ENCODE measurements around the gene FITM1. TPM values are rescaled to one million over a fixed set of nuclear protein-coding genes. Genes with fewer than 3 reads are reported as not detected.

The FITM1 gene
- total RNA-seq, 2 donors from 2014 or later: 2.0 TPM; not detected in 1

DNA sequence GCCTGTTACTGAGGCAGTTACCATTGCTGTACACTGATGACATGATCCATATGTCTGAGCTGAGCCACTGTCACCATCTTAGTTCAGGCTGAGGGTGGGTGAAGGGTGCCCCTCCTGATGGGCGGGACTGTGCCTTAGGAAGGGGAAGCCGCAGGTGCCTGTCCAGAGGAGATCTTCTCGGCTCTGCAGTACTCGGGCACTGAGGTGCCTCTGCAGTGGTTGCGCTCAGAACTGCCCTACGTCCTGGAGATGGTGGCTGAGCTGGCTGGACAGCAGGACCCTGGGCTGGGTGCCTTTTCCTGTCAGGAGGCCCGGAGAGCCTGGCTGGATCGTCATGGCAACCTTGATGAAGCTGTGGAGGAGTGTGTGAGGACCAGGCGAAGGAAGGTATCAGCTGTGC is 20.5 kb downstream of the FITM1 start:
- intact Hi-C loops (cut with DNase I): no loop called here

DNA sequence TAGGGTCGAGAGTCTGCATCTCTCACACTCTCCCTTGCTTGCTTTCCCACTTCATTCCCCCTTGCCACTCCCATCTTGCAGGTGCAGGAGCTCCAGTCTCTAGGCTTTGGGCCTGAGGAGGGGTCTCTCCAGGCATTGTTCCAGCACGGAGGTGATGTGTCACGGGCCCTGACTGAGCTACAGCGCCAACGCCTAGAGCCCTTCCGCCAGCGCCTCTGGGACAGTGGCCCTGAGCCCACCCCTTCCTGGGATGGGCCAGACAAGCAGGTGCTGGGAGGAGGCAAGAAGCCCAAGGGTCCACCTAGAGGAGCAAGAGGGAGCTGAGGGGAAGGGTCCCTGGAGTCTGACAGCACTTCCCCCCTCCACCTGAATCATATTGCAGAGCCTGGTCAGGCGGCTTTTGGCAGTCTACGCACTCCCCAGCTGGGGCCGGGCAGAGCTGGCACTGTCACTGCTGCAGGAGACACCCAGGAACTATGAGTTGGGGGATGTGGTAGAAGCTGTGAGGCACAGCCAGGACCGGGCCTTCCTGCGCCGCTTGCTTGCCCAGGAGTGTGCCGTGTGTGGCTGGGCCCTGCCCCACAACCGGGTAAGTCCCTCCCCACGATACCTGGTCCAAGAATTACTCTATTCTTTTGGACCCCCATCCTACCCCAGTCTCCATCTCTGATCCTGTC is 21.1 kb downstream of the FITM1 start:
- peaks cover 3 to 30% of the 10 kb centered on the region in 2 donors for H3K36me3 ChIP-seq
- H3K9me3 ChIP-seq: no peaks in the 10 kb centered on the region
- TF ChIP-seq POLR2AphosphoS5 (IDR thresholded peaks at IDR 0.05): no peak
- H3K27me3 ChIP-seq (replicated peaks; ENCODE audit: insufficient read depth): no peaks in the 10 kb centered on the region
- 97% methylated on average over 16 of the region's 16 CpGs for WGBS
- H3K4me3 ChIP-seq: no peak overlapping the region
- intact Hi-C loops (cut with DNase I): no loop called here
- no peak for DNase-seq (ENCODE audit: low spot score)
- H3K4me1 ChIP-seq (replicated peaks): peaks cover 6% of the 10 kb centered on the region
- no peak overlapping the region for H3K27ac ChIP-seq

More for the DNA sequence above, 20.5 kb downstream of the FITM1 start:
- DNase-seq (ENCODE audit: low spot score): no peak
- no peaks in the 10 kb centered on the region for H3K27me3 ChIP-seq (replicated peaks; ENCODE audit: insufficient read depth)
- peaks cover 3 to 30% of the 10 kb centered on the region in 2 donors for H3K36me3 ChIP-seq
- H3K9me3 ChIP-seq: no peaks in the 10 kb centered on the region
- no peak overlapping the region for H3K27ac ChIP-seq
- TF ChIP-seq POLR2AphosphoS5 (IDR thresholded peaks at IDR 0.05) (no peak), CTCF (IDR thresholded peaks at IDR 0.05) (no peak), POLR2A (IDR thresholded peaks at IDR 0.05) (no peak)
- H3K4me1 ChIP-seq (replicated peaks): peaks cover 6% of the 10 kb centered on the region
- no peak overlapping the region for H3K4me3 ChIP-seq
- 87% methylated on average over 9 of the region's 9 CpGs for WGBS

- Histone ChIP-seq H3K4me3 (no peak overlapping the region), H3K4me1 (replicated peaks) (no peaks in the 10 kb centered on the region), H3K27ac (no peak overlapping the region), H3K27me3 (replicated peaks; ENCODE audit: insufficient read depth) (no peaks in the 10 kb centered on the region), H3K9me3 (no peaks in the 10 kb centered on the region), H3K36me3 (peaks cover 7 to 35% of the 10 kb centered on the region in 2 donors)
- no peak for DNase-seq (ENCODE audit: low spot score)
- TF ChIP-seq CTCF (IDR thresholded peaks at IDR 0.05): no peak
- TF ChIP-seq POLR2A (IDR thresholded peaks at IDR 0.05): no peak
- WGBS: 95% methylated on average over 10 of the region's 10 CpGs
- intact Hi-C loops (cut with DNase I): no loop called here
Measured at GRCh38 chr14:24155100-24155499, 24.6 kb downstream of the FITM1 start.

DNA sequence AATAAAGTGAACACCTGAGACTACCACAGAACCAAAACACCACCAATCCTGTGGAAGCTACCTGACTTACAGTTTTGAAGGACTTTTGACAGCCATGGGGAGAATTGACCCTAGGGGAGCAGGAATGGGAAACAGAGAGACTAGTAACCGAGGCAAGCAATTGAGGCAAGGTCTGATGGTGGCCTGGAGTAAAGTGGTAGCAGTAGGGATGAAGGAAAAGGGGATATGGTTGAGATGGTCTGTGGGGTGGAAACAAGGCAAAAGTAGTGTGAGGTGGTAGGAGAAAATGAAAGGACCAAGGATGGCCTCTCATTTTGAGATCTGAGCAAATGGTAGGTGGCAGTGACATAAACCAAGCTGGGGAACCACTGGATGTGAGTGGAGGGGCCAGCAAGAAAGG is 26.4 kb downstream of the FITM1 start:
- Histone ChIP-seq H3K4me3 (no peak overlapping the region), H3K27me3 (replicated peaks; ENCODE audit: insufficient read depth) (no peaks in the 10 kb centered on the region), H3K4me1 (replicated peaks) (no peaks in the 10 kb centered on the region), H3K9me3 (no peaks in the 10 kb centered on the region), H3K27ac (no peak overlapping the region), H3K36me3 (peaks cover 4 to 20% of the 10 kb centered on the region in 2 donors)
- intact Hi-C loops (cut with DNase I): no loop called here
- TF ChIP-seq CTCF (IDR thresholded peaks at IDR 0.05) (no peak), POLR2A (IDR thresholded peaks at IDR 0.05) (no peak), POLR2AphosphoS5 (IDR thresholded peaks at IDR 0.05) (no peak)
- DNase-seq (ENCODE audit: low spot score): no peak
- 100% methylated on average over 1 of the region's 1 CpG for WGBS

DNA sequence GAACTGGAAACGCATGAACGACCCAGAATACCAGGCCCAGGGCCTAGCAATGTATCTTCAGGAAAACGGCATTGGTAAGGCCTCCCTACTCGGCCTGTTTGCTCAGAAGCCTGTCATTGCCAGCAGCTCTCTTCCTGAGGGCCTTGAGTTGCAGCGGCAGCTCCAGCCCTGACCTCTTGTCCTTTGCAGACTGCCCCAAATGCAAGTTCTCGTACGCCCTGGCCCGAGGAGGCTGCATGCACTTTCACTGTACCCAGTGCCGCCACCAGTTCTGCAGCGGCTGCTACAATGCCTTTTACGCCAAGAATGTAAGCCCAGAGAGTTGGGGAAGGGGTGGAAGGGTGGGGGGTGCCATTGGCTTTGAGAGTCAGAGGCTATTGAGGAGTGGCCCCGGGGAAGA is 26.9 kb downstream of the FITM1 start:
- Histone ChIP-seq H3K27me3 (replicated peaks; ENCODE audit: insufficient read depth) (no peaks in the 10 kb centered on the region), H3K4me1 (replicated peaks) (peaks cover 3% of the 10 kb centered on the region), H3K36me3 (peaks cover 4 to 17% of the 10 kb centered on the region in 2 donors), H3K9me3 (no peaks in the 10 kb centered on the region), H3K4me3 (no peak overlapping the region), H3K27ac (no peak overlapping the region)
- intact Hi-C loops (cut with DNase I): no loop called here
- no peak for DNase-seq (ENCODE audit: low spot score)
- WGBS: 90% methylated on average over 12 of the region's 12 CpGs
- no peak for TF ChIP-seq CTCF (IDR thresholded peaks at IDR 0.05)
- no peak for TF ChIP-seq POLR2AphosphoS5 (IDR thresholded peaks at IDR 0.05)
- TF ChIP-seq POLR2A (IDR thresholded peaks at IDR 0.05): no peak
